Karpas-422 (cell line): ENCODE results near the gene RHEB. TPM values are rescaled to one million over a fixed set of nuclear protein-coding genes. Genes with fewer than 3 reads are reported as not detected.

Source experiments
- DNase-seq: peaks from one replicate; pipeline ENCODE4 v3.0.0-alpha.2; 2015
- H2AFZ ChIP-seq: fragments of 200-600 bp; sonication (generic); 2 replicates; pipeline ENCODE4 v1.6.1; 2014; ENCODE audit warnings: antibody characterized with exemption, low read length, mixed read lengths
- H3K27ac ChIP-seq: fragments of 200-600 bp; sonication (generic); 2 replicates; pipeline ENCODE4 v1.5.1; 2014; ENCODE audit warnings: mild to moderate bottlenecking, low read length, moderate library complexity
- H3K27me3 ChIP-seq: fragments of 200-600 bp; sonication (generic); 2 replicates; pipeline ENCODE4 v1.6.1; 2014; ENCODE audit warnings: low read length, mixed read lengths
- H3K36me3 ChIP-seq: fragments of 200-600 bp; sonication (generic); 2 replicates; pipeline ENCODE4 v1.6.1; 2014; ENCODE audit warnings: low read length, mixed read lengths; ENCODE audit not compliant: insufficient read depth
- H3K4me1 ChIP-seq: fragments of 200-600 bp; sonication (generic); 2 replicates; pipeline ENCODE4 v1.6.1; 2014; ENCODE audit warnings: mild to moderate bottlenecking, low read length, mixed read lengths
- H3K4me2 ChIP-seq: fragments of 200-600 bp; sonication (generic); 2 replicates; pipeline ENCODE4 v1.6.1; 2014; ENCODE audit warnings: low read length, low read depth, mild to moderate bottlenecking; ENCODE audit not compliant: poor library complexity, severe bottlenecking
- H3K4me3 ChIP-seq: fragments of 200-600 bp; sonication (generic); 2 replicates; pipeline ENCODE4 v1.5.1; 2014; ENCODE audit warnings: mild to moderate bottlenecking, antibody characterized with exemption, low read length, mixed read lengths
- H3K79me2 ChIP-seq: fragments of 200-600 bp; sonication (generic); 2 replicates; pipeline ENCODE4 v1.6.1; 2014; ENCODE audit warnings: mild to moderate bottlenecking, low read length, mixed read lengths
- H3K9ac ChIP-seq: fragments of 200-600 bp; sonication (generic); 2 replicates; pipeline ENCODE4 v1.6.0; 2014; ENCODE audit warnings: low read length
- H3K9me2 ChIP-seq: fragments of 200-600 bp; sonication (generic), shearing (Covaris generic); replicated peaks from 2 replicates; pipeline ENCODE4 v1.6.0; 2014; ENCODE audit warnings: mild to moderate bottlenecking, low read length, moderate library complexity; ENCODE audit not compliant: insufficient read depth
- H3K9me3 ChIP-seq: fragments of 300-700, 200-600 bp; sonication (generic); 2 replicates; pipeline ENCODE4 v1.6.1; 2014; ENCODE audit warnings: low read length, mixed read lengths
- H4K20me1 ChIP-seq: fragments of 200-600 bp; sonication (generic); 2 replicates; pipeline ENCODE4 v1.6.1; 2014; ENCODE audit warnings: mild to moderate bottlenecking, antibody characterized with exemption, low read length, low read depth; ENCODE audit not compliant: insufficient read depth
- total RNA-seq: library from RNA; depleted of rRNA; stranded (reverse); fragments of >200 nt; shearing (Covaris generic); gene quantifications from 2 replicates; pipeline ENCODE4 v1.2.3, GENCODE V29; 2014; ENCODE audit warnings: low replicate concordance

RHEB gene
- total RNA-seq, 1 experiment from 2014 or later: 47.5 TPM

- Histone ChIP-seq H2AFZ (no peak overlapping the region), H3K36me3 (peaks cover 23% of the 10 kb centered on the region), H3K4me1 (no peaks in the 10 kb centered on the region), H3K9ac (no peak overlapping the region), H4K20me1 (peaks cover 56% of the 10 kb centered on the region), H3K4me3 (no peak overlapping the region), H3K79me2 (peaks cover 100% of the 10 kb centered on the region), H3K27ac (no peak overlapping the region), H3K9me3 (no peaks in the 10 kb centered on the region; the same call in 1 of the 2 replicates), H3K4me2 (no peak overlapping the region), H3K9me2 (no peaks in the 10 kb centered on the region), H3K27me3 (no peaks in the 10 kb centered on the region)
- DNase-seq: no peak
Measured at GRCh38 chr7:151511946-151512345, 7.7 kb downstream of the RHEB start.

- peaks cover 100% of the 10 kb centered on the region for H3K79me2 ChIP-seq
- no peaks in the 10 kb centered on the region for H3K4me1 ChIP-seq
Measured at GRCh38 chr7:151511270-151511669, 8.4 kb downstream of the RHEB start.

GRCh38 chr7:151509670-151510333 lies 9.9 kb downstream of the RHEB start:
- peaks cover 10% of the 10 kb centered on the region for H3K36me3 ChIP-seq
- H3K27me3 ChIP-seq: no peaks in the 10 kb centered on the region
- DNase-seq: no peak
- no peak overlapping the region for H3K9ac ChIP-seq
- no peaks in the 10 kb centered on the region for H3K9me2 ChIP-seq
- no peak overlapping the region for H3K4me2 ChIP-seq
- H4K20me1 ChIP-seq: peaks cover 48% of the 10 kb centered on the region
- H3K27ac ChIP-seq: no peak overlapping the region
- no peak overlapping the region for H2AFZ ChIP-seq
- peaks cover 100% of the 10 kb centered on the region for H3K79me2 ChIP-seq
- no peak overlapping the region for H3K4me3 ChIP-seq
- no peaks in the 10 kb centered on the region for H3K9me3 ChIP-seq
- H3K4me1 ChIP-seq: no peaks in the 10 kb centered on the region

More at GRCh38 chr7:151511270-151511669, 8.4 kb downstream of the RHEB start:
- H3K9me2 ChIP-seq: no peaks in the 10 kb centered on the region
- H3K9me3 ChIP-seq: no peaks in the 10 kb centered on the region; the same call in 1 of the 2 replicates
- H3K36me3 ChIP-seq: peaks cover 20% of the 10 kb centered on the region
- no peak overlapping the region for H3K4me2 ChIP-seq
- no peak overlapping the region for H2AFZ ChIP-seq
- no peak overlapping the region for H3K9ac ChIP-seq
- H4K20me1 ChIP-seq: peaks cover 57% of the 10 kb centered on the region
- H3K27ac ChIP-seq: no peak overlapping the region
- H3K27me3 ChIP-seq: no peaks in the 10 kb centered on the region
- no peak overlapping the region for H3K4me3 ChIP-seq
- no peak for DNase-seq

- H3K27me3 ChIP-seq: no peaks in the 10 kb centered on the region
- no peaks in the 10 kb centered on the region for H3K4me1 ChIP-seq
- H3K9me2 ChIP-seq: no peaks in the 10 kb centered on the region
- H4K20me1 ChIP-seq: peaks cover 46% of the 10 kb centered on the region
- no peak overlapping the region for H2AFZ ChIP-seq
- peaks cover 100% of the 10 kb centered on the region for H3K79me2 ChIP-seq
- H3K36me3 ChIP-seq: peaks cover 10% of the 10 kb centered on the region
- H3K9ac ChIP-seq: no peak overlapping the region
- no peaks in the 10 kb centered on the region for H3K9me3 ChIP-seq
- no peak overlapping the region for H3K4me3 ChIP-seq
- no peak overlapping the region for H3K27ac ChIP-seq
- DNase-seq: no peak
- H3K4me2 ChIP-seq: no peak overlapping the region
Measured at GRCh38 chr7:151508991-151509390, 10.7 kb downstream of the RHEB start.

GRCh38 chr7:151507806-151508205 lies 11.9 kb downstream of the RHEB start:
- H3K9me3 ChIP-seq: no peaks in the 10 kb centered on the region
- H3K4me2 ChIP-seq: no peak overlapping the region
- H3K27me3 ChIP-seq: no peaks in the 10 kb centered on the region
- H4K20me1 ChIP-seq: peaks cover 41% of the 10 kb centered on the region
- H3K9ac ChIP-seq: no peak overlapping the region
- no peak overlapping the region for H3K27ac ChIP-seq
- H3K4me3 ChIP-seq: no peak overlapping the region
- H3K4me1 ChIP-seq: no peaks in the 10 kb centered on the region
- no peak overlapping the region for H2AFZ ChIP-seq
- H3K9me2 ChIP-seq: no peaks in the 10 kb centered on the region
- DNase-seq: no peak
- H3K79me2 ChIP-seq: peaks cover 100% of the 10 kb centered on the region
- peaks cover 3% of the 10 kb centered on the region; the same call in 1 of the 2 replicates for H3K36me3 ChIP-seq

- Histone ChIP-seq H2AFZ (no peak overlapping the region), H3K4me3 (no peak overlapping the region), H3K4me2 (no peak overlapping the region), H3K9ac (no peak overlapping the region), H3K27me3 (no peaks in the 10 kb centered on the region), H3K27ac (no peak overlapping the region), H4K20me1 (peaks cover 37% of the 10 kb centered on the region), H3K36me3 (peaks cover 3% of the 10 kb centered on the region; the same call in 1 of the 2 replicates), H3K79me2 (peaks cover 100% of the 10 kb centered on the region), H3K9me3 (no peaks in the 10 kb centered on the region), H3K4me1 (no peaks in the 10 kb centered on the region), H3K9me2 (no peaks in the 10 kb centered on the region)
- no peak for DNase-seq
Measured at GRCh38 chr7:151506901-151507382, 12.8 kb downstream of the RHEB start.

- peaks cover 100% of the 10 kb centered on the region for H3K79me2 ChIP-seq
- H3K9me2 ChIP-seq: no peaks in the 10 kb centered on the region
- no peaks in the 10 kb centered on the region for H3K4me1 ChIP-seq
- peaks cover 34% of the 10 kb centered on the region for H4K20me1 ChIP-seq
- H3K4me3 ChIP-seq: no peak overlapping the region
- H3K4me2 ChIP-seq: no peak overlapping the region
- H2AFZ ChIP-seq: no peak overlapping the region
- DNase-seq: no peak
- H3K36me3 ChIP-seq: peaks cover 3% of the 10 kb centered on the region; the same call in 1 of the 2 replicates
- H3K9me3 ChIP-seq: no peaks in the 10 kb centered on the region
- no peak overlapping the region for H3K27ac ChIP-seq
- H3K27me3 ChIP-seq: no peaks in the 10 kb centered on the region
- H3K9ac ChIP-seq: no peak overlapping the region
Measured at GRCh38 chr7:151505836-151506468, 13.7 kb downstream of the RHEB start.

- no peaks in the 10 kb centered on the region for H3K9me2 ChIP-seq
- H3K4me3 ChIP-seq: no peak overlapping the region
- peaks cover 3% of the 10 kb centered on the region; the same call in 1 of the 2 replicates for H3K36me3 ChIP-seq
- no peak overlapping the region for H3K27ac ChIP-seq
- H3K9ac ChIP-seq: no peak overlapping the region
- H4K20me1 ChIP-seq: peaks cover 38% of the 10 kb centered on the region
- peaks cover 100% of the 10 kb centered on the region for H3K79me2 ChIP-seq
- H3K4me2 ChIP-seq: no peak overlapping the region
- no peak overlapping the region for H2AFZ ChIP-seq
- H3K4me1 ChIP-seq: no peaks in the 10 kb centered on the region
- DNase-seq: no peak
- no peaks in the 10 kb centered on the region for H3K9me3 ChIP-seq
- H3K27me3 ChIP-seq: no peaks in the 10 kb centered on the region
Measured at GRCh38 chr7:151505433-151505832, 14.3 kb downstream of the RHEB start.
